ENCODE data around the gene KPNA2. TPM values are rescaled to one million over a fixed set of nuclear protein-coding genes. Genes with fewer than 3 reads are reported as not detected.

The KPNA2 gene
- total and polyA plus RNA-seq, 2 of the 13 experiments (the other 11 are each of a cell fraction or from before 2014, with no cell fraction given), result 111 to 305 TPM

DNA sequence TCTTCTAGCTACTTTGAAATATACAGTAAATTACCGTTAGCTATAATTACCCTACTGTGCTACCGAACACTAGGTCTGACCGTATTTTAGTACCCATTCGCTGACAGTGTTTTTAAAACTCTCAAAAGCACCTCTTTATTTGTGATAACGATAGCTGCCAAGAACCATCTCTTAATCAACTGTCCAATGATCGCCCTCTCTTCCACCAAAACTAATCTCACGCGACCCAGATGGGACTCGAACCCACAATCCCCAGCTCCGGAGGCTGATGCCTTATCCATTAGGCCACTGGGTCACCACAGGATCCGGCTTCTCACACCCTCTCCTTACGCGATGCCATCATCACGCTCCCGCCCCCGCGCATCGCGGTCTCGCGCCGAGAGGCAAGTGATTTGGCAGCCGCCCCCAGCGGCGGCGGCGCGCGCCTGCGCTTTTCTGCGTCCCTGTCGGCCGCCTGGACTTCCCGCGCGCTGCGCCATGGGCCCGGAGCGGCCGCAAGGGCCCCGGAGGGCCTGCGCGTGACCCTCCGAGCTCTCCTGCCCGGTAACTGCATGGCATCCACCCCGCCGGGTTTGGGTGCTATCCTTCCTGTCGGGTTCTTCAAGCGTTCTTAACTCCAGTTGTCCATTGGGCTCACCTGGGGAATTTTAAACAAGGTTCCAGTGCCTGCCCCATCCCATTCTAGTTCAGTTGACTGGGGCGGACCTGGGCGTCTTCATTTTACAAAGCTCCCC lies 15.7 kb upstream of the KPNA2 start (continued):
- TF ChIP-seq NPAS2 (CRISPR knock-in tag; IDR thresholded peaks at IDR 0.05; ENCODE audit: borderline replicate concordance), result no peak
- peak; percentile 86 for TF ChIP-seq ZNF773 (CRISPR knock-in tag; IDR thresholded peaks at IDR 0.05; ENCODE audit: borderline replicate concordance)
- peak; percentile 98 for TF ChIP-seq ZNF766 (CRISPR knock-in tag; IDR thresholded peaks at IDR 0.05; ENCODE audit: borderline replicate concordance)
- TF ChIP-seq PAX8 (CRISPR knock-in tag; IDR thresholded peaks at IDR 0.05; ENCODE audit: borderline replicate concordance), result peak; percentile 38; the same call in 1 of the 2 replicates
- TF ChIP-seq ZNF510 (CRISPR knock-in tag; IDR thresholded peaks at IDR 0.05; ENCODE audit: low read depth), result peak; percentile 67; the same call in 1 of the 2 replicates
- TF ChIP-seq, protein P1, sequence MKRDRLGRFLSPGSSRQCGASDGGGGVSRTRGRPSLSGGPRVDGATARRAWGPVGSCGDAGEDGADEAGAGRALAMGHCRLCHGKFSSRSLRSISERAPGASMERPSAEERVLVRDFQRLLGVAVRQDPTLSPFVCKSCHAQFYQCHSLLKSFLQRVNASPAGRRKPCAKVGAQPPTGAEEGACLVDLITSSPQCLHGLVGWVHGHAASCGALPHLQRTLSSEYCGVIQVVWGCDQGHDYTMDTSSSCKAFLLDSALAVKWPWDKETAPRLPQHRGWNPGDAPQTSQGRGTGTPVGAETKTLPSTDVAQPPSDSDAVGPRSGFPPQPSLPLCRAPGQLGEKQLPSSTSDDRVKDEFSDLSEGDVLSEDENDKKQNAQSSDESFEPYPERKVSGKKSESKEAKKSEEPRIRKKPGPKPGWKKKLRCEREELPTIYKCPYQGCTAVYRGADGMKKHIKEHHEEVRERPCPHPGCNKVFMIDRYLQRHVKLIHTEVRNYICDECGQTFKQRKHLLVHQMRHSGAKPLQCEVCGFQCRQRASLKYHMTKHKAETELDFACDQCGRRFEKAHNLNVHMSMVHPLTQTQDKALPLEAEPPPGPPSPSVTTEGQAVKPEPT (CRISPR knock-in tag; IDR thresholded peaks at IDR 0.05; ENCODE audit: low read depth), result no peak
- TF ChIP-seq, protein P2, sequence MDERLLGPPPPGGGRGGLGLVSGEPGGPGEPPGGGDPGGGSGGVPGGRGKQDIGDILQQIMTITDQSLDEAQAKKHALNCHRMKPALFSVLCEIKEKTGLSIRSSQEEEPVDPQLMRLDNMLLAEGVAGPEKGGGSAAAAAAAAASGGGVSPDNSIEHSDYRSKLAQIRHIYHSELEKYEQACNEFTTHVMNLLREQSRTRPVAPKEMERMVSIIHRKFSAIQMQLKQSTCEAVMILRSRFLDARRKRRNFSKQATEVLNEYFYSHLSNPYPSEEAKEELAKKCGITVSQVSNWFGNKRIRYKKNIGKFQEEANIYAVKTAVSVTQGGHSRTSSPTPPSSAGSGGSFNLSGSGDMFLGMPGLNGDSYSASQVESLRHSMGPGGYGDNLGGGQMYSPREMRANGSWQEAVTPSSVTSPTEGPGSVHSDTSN (CRISPR knock-in tag; IDR thresholded peaks at IDR 0.05), result 0 out of 2 replicates have a peak, but pooled peaks have one; percentile 17
- TF ChIP-seq RFX1 (IDR thresholded peaks at IDR 0.05), result no peak
- TF ChIP-seq HNRNPUL1 (IDR thresholded peaks at IDR 0.05; ENCODE audit: low read depth, low read length), result no peak
- TF ChIP-seq, protein P3, sequence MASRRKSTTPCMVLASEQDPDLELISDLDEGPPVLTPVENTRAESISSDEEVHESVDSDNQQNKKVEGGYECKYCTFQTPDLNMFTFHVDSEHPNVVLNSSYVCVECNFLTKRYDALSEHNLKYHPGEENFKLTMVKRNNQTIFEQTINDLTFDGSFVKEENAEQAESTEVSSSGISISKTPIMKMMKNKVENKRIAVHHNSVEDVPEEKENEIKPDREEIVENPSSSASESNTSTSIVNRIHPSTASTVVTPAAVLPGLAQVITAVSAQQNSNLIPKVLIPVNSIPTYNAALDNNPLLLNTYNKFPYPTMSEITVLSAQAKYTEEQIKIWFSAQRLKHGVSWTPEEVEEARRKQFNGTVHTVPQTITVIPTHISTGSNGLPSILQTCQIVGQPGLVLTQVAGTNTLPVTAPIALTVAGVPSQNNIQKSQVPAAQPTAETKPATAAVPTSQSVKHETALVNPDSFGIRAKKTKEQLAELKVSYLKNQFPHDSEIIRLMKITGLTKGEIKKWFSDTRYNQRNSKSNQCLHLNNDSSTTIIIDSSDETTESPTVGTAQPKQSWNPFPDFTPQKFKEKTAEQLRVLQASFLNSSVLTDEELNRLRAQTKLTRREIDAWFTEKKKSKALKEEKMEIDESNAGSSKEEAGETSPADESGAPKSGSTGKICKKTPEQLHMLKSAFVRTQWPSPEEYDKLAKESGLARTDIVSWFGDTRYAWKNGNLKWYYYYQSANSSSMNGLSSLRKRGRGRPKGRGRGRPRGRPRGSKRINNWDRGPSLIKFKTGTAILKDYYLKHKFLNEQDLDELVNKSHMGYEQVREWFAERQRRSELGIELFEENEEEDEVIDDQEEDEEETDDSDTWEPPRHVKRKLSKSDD (CRISPR knock-in tag; IDR thresholded peaks at IDR 0.05; ENCODE audit: low read depth), result peak; percentile 83; the same call in 1 of the 2 replicates
- no peak for TF ChIP-seq ZNF326 (CRISPR knock-in tag; IDR thresholded peaks at IDR 0.05; ENCODE audit: borderline replicate concordance)
- TF ChIP-seq MXD4 (CRISPR knock-in tag; IDR thresholded peaks at IDR 0.05), result peak; percentile 75
- no peak for TF ChIP-seq SMARCC2 (IDR thresholded peaks at IDR 0.05)
- TF ChIP-seq TEAD2 (CRISPR knock-in tag; IDR thresholded peaks at IDR 0.05), result peak; percentile 6; the same call in 1 of the 2 replicates
- TF ChIP-seq, protein P4, sequence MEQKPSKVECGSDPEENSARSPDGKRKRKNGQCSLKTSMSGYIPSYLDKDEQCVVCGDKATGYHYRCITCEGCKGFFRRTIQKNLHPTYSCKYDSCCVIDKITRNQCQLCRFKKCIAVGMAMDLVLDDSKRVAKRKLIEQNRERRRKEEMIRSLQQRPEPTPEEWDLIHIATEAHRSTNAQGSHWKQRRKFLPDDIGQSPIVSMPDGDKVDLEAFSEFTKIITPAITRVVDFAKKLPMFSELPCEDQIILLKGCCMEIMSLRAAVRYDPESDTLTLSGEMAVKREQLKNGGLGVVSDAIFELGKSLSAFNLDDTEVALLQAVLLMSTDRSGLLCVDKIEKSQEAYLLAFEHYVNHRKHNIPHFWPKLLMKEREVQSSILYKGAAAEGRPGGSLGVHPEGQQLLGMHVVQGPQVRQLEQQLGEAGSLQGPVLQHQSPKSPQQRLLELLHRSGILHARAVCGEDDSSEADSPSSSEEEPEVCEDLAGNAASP (CRISPR knock-in tag; IDR thresholded peaks at IDR 0.05; ENCODE audit: borderline replicate concordance), result peak; percentile 88
- no peak; the same call in none of the 2 replicates for TF ChIP-seq MEIS1 (CRISPR knock-in tag; IDR thresholded peaks at IDR 0.05; ENCODE audit: borderline replicate concordance)
- peak; percentile 92 for TF ChIP-seq IKZF4 (CRISPR knock-in tag; IDR thresholded peaks at IDR 0.05; ENCODE audit: borderline replicate concordance, low read depth, not compliant biosample characterization)
- TF ChIP-seq, protein P5, sequence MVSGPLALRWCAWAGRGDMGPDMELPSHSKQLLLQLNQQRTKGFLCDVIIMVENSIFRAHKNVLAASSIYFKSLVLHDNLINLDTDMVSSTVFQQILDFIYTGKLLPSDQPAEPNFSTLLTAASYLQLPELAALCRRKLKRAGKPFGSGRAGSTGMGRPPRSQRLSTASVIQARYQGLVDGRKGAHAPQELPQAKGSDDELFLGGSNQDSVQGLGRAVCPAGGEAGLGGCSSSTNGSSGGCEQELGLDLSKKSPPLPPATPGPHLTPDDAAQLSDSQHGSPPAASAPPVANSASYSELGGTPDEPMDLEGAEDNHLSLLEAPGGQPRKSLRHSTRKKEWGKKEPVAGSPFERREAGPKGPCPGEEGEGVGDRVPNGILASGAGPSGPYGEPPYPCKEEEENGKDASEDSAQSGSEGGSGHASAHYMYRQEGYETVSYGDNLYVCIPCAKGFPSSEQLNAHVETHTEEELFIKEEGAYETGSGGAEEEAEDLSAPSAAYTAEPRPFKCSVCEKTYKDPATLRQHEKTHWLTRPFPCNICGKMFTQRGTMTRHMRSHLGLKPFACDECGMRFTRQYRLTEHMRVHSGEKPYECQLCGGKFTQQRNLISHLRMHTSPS (CRISPR knock-in tag; IDR thresholded peaks at IDR 0.05; ENCODE audit: low read depth), result 0 out of 2 replicates have a peak, but pooled peaks have one; percentile 4
- TF ChIP-seq GABPB1 (CRISPR knock-in tag; IDR thresholded peaks at IDR 0.05), result peak; percentile 80
- peak; percentile 74; the same call in 1 of the 2 replicates for TF ChIP-seq ZFP36L2 (CRISPR knock-in tag; IDR thresholded peaks at IDR 0.05)

Data from HepG2 (cell line).